Breast epithelium (tissue), 3 donors: ENCODE measurements around the gene GPR137B.

ENCODE experiments used
- POLR2A ChIP-seq: fragments of 450-650 bp; IDR thresholded peaks from one replicate; pipeline ENCODE4 v1.6.1; 2016; ENCODE audit warnings: antibody characterized with exemption, mild to moderate bottlenecking, moderate library complexity
- POLR2AphosphoS5 ChIP-seq, 3 donors: sonication (generic); formaldehyde crosslinking; IDR thresholded peaks; one replicate each; pipeline ENCODE4 v1.6.1; 2017; ENCODE audit warnings: antibody characterized with exemption in 3 of 3
- TF ChIP-seq, protein P1 (sequence below), 3 donors: fragments of 450-650 bp; IDR thresholded peaks; one replicate each; pipeline ENCODE4 v1.5.1; 2016 to 2017; ENCODE audit warnings: antibody characterized with exemption in 3 of 3, mild to moderate bottlenecking in 3 of 3, moderate library complexity in 3 of 3

DNA sequence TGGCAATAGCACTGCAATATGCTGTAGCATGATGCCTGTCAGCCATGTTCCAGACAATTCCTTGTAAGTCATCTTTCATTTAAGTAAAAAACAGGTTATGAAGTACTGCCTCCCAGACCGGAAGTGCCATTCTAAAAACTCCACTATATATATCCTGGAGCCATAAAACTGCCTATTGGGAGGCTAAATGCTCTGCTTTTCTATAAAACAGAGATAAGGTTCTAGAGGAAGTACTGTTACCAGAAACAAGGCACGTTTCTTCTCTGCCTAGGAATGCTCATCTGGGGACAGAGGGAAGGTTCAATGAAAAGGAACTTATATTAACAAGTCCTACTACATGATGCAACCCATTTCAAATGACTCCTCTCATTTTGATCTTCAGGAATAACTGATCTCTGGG is 66.8 kb downstream of the GPR137B start:
- TF ChIP-seq, protein P1, sequence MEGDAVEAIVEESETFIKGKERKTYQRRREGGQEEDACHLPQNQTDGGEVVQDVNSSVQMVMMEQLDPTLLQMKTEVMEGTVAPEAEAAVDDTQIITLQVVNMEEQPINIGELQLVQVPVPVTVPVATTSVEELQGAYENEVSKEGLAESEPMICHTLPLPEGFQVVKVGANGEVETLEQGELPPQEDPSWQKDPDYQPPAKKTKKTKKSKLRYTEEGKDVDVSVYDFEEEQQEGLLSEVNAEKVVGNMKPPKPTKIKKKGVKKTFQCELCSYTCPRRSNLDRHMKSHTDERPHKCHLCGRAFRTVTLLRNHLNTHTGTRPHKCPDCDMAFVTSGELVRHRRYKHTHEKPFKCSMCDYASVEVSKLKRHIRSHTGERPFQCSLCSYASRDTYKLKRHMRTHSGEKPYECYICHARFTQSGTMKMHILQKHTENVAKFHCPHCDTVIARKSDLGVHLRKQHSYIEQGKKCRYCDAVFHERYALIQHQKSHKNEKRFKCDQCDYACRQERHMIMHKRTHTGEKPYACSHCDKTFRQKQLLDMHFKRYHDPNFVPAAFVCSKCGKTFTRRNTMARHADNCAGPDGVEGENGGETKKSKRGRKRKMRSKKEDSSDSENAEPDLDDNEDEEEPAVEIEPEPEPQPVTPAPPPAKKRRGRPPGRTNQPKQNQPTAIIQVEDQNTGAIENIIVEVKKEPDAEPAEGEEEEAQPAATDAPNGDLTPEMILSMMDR (IDR thresholded peaks at IDR 0.05) = no peak
- TF ChIP-seq POLR2A (no peak), POLR2AphosphoS5 (IDR thresholded peaks at IDR 0.05) (no peak)
